LHCN-M2 (cell line): ENCODE results near the gene FLYWCH1. TPM values are rescaled to one million over a fixed set of nuclear protein-coding genes. Genes with fewer than 3 reads are reported as not detected.

Source experiments
- DNase-seq: peaks from one replicate; pipeline ENCODE4 v3.0.0-alpha.2; 2012; ENCODE audit warnings: low read depth
- total RNA-seq: library from RNA; depleted of rRNA; stranded (reverse); fragments of >200 nt; gene quantifications from 2 replicates; pipeline ENCODE4 v1.2.3, GENCODE V29; 2014

Gene FLYWCH1
- total RNA-seq, 1 experiment from 2014 or later = 38.6 TPM

GRCh38 chr16:2950773-2951172 lies 39.0 kb downstream of the FLYWCH1 start:
- no peak for DNase-seq

GRCh38 chr16:2952679-2953078 lies 40.9 kb downstream of the FLYWCH1 start:
- DNase-seq = no peak

- no peak for DNase-seq
Observed at GRCh38 chr16:2953706-2954627, 42.2 kb downstream of the FLYWCH1 start.

GRCh38 chr16:2954656-2955381 lies 43.1 kb downstream of the FLYWCH1 start:
- DNase-seq = no peak

GRCh38 chr16:2955438-2955778 lies 43.7 kb downstream of the FLYWCH1 start:
- no peak for DNase-seq

GRCh38 chr16:2955779-2956578 lies 44.2 kb downstream of the FLYWCH1 start:
- no peak for DNase-seq

- DNase-seq = no peak
Observed at GRCh38 chr16:2956579-2956956, 44.8 kb downstream of the FLYWCH1 start.

- DNase-seq = no peak
Observed at GRCh38 chr16:2959206-2959605, 47.5 kb downstream of the FLYWCH1 start.

GRCh38 chr16:2960183-2961010 lies 48.7 kb downstream of the FLYWCH1 start:
- no peak for DNase-seq

- no peak for DNase-seq
Observed at GRCh38 chr16:2962334-2963073, 50.8 kb downstream of the FLYWCH1 start.

- no peak for DNase-seq
Observed at GRCh38 chr16:2963074-2963722, 51.5 kb downstream of the FLYWCH1 start.

GRCh38 chr16:2963723-2964474 lies 52.2 kb downstream of the FLYWCH1 start, which contains the start of gene KREMEN2:
Gene KREMEN2 (plus strand): TSS chr16:2964275. CDS start chr16:2964521, 246 bp downstream.
- peak; percentile 52 for DNase-seq

- no peak for DNase-seq
Observed at GRCh38 chr16:2964475-2965336, 53.0 kb downstream of the FLYWCH1 start.

GRCh38 chr16:2966043-2966807 lies 54.5 kb downstream of the FLYWCH1 start:
- DNase-seq = no peak

- DNase-seq = no peak
Observed at GRCh38 chr16:2966808-2967191, 55.1 kb downstream of the FLYWCH1 start.

- no peak for DNase-seq
Observed at GRCh38 chr16:2967211-2967631, 55.5 kb downstream of the FLYWCH1 start.

- no peak for DNase-seq
Observed at GRCh38 chr16:2967721-2968161, 56.0 kb downstream of the FLYWCH1 start.
